ENCODE data around the gene PXDN.

Gene PXDN

GRCh38 chr2:1664076-1664605 lies 80.2 kb downstream of the PXDN start:
- DNase-seq (ENCODE audit: low spot score), result no peak

DNA sequence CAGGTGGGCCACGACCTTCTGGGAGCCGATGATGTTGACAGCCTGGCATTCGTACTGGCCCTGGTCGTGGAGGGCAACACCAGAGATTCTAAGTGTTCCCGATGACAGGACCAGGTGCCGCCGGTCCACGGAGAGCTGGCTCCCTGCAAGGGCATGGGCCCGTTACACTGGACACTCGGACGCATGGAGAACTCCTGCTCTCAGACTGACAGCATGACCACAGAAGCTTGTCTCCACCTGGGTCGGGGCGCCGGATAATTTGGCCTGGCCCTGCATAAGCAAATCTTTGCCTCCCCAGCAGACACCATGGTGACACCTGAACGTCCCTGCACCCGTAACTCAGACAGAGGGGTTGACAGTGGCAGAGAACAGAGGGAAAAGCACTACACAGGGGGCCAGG lies 80.7 kb downstream of the PXDN start:
- no peak for DNase-seq (ENCODE audit: low spot score)

DNA sequence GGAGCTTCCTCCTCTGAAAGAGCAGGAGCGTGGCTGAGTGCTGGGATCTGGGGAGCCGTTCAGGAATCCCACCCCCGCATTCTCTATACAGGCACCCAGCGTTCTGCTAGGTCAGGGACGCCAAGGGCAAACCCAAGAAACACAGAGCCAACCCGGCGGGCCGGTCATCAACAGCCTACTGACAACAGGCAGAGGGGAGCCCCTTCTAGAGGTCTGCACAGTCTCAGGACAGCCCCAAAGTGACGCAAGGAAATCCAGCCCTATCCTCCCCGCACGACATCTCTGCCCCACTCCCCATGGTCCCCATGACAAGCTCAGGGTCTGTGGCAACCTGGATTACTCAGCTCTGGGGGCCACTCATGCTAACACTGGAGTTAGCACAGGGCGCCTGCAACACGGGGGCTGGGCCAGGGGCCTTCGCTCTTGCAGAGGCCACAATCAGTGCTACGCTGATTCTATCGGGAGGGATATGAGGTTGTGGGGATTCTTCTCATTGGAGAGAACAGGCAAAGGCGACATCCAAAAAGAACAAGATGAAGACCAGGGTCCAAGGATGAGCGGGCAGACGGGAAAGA lies 81.6 kb downstream of the PXDN start:
- no peak for DNase-seq (ENCODE audit: low spot score)

DNA sequence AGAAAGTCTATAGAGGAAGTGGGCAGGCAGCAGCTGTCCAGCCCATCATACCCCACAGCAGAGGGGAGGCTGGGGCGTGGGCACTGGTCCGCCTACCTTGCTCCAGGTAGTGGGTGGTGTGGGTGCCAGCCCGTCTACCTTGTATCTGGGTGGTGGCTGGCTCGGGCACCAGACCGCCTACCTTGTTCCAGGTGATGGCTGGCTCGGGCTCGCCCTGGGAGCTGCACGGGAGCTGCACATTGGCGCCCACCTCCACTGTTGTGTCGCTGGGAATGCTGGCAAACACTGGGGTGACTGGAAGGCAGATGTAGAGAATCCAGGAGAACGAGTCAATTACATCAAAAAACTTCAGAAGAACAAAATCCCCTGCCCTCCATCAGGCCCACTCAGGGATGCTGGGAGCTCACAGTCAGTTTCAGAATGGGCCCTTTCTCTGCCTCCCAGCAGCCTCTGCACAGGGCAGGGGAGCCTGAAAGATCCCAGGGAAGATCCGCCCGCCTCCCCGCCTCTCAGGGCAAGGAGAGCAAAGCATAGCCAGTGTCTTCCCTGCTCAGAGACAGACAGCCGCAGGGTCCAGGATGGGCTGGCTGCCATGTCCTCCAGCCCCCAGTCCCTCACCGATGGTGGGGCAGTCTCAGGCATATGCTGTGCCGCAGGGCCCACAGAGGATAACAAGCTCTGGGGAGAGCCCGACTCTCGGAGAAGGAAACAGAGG lies 82.3 kb downstream of the PXDN start:
- no peak for DNase-seq (ENCODE audit: low spot score)

GRCh38 chr2:1660656-1661640 lies 83.4 kb downstream of the PXDN start:
- no peak for DNase-seq (ENCODE audit: low spot score)

- no peak for DNase-seq (ENCODE audit: low spot score)
Measured at GRCh38 chr2:1659951-1660565, 84.3 kb downstream of the PXDN start.

DNA sequence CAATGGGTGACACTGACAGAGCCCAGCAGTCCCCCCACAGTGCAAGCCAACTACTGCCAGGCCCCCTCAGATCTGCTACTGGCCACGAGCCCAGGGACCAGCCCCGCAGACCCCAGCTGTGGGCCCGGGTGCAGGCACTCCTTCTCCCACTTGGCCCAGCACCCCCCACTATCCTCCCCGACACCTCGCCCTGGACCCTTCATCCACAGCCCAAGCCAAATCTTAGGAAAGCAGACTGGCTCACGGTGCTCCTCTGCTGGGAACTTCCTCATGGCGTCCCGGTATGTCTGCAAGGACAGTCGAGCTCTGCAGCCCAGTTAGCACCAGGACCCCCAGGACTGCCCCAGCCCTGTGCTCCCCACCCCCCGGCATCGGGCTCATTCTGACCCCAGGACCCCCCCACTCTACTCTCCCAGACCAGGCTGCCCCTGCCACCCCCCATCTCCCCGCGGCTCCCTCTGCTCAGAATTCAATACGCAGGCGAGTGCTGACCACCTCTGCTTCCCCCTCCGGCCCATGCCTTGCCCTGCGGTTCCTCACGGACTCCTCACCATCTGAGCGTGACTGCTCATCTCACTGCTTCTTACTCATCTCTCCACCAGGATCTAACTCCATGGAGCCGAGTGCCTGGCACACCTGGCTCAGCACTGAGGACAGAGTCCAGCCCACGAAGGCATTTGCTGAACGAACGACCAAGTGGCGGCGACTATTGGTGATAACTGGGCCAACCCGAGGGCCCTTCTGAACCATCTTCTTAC lies 85.7 kb downstream of the PXDN start:
- no peak for DNase-seq (ENCODE audit: low spot score)

GRCh38 chr2:1656961-1657841 lies 87.1 kb downstream of the PXDN start:
- DNase-seq (ENCODE audit: low spot score), result no peak

DNA sequence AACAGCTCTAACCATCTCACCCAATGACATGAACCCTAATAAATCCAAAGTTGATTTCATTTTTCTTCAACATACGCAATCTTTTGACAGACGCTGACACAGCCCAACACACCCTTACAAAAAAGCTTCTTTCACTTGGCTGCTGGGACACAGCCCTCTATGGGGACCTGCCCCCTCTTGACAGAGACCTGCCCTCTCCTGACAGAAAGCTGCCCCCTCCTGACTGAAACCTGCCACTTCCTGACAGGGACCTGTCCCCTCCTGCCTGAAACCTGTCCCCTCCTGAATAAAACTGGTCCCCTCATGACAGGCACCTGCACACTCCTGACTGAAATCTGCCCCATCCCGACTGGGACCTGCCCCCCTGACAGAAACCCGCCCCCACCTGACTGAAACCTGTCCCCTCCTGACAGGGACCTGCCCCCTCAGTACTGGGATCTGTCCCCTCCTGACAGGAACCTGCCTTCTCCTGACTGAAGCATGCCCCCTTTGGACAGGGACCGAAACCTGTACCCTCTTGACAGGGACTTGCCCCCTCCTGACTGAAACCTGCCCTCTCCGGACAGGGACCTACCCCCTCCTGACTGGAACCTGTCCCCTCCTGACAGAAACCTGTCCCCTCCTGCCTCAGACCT lies 87.9 kb downstream of the PXDN start:
- no peak for DNase-seq (ENCODE audit: low spot score)

- DNase-seq (ENCODE audit: low spot score), result no peak
Measured at GRCh38 chr2:1655461-1655860, 88.9 kb downstream of the PXDN start.

DNA sequence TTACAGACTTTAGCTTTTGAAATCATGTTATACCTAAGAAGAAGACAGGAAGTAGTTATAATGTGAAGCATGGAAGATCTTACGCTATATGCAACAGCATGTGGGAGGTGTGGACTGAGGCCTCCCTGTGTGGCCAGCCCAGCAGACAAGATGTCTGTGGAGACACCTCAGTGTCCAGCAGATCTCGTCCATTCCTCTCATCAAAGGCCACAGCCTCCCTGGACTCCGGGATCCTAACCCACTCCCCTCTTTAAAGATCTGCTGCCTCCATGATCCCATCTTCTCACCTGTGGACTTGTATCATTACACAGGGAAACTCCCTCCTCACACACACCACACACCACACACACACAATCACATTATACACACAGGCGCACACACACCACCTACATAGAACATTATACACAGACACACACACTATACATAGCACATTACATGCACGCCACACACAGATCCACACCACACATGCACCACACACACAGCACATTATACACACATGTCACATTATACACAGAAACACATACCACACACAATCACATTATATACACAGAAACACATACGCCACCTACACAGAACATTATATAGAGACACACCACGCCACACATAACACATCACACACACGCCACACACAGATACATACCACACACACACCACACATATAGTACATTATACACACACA lies 89.5 kb downstream of the PXDN start:
- no peak for DNase-seq (ENCODE audit: low spot score)

- DNase-seq (ENCODE audit: low spot score), result no peak
Measured at GRCh38 chr2:1653956-1654695, 90.2 kb downstream of the PXDN start.

DNA sequence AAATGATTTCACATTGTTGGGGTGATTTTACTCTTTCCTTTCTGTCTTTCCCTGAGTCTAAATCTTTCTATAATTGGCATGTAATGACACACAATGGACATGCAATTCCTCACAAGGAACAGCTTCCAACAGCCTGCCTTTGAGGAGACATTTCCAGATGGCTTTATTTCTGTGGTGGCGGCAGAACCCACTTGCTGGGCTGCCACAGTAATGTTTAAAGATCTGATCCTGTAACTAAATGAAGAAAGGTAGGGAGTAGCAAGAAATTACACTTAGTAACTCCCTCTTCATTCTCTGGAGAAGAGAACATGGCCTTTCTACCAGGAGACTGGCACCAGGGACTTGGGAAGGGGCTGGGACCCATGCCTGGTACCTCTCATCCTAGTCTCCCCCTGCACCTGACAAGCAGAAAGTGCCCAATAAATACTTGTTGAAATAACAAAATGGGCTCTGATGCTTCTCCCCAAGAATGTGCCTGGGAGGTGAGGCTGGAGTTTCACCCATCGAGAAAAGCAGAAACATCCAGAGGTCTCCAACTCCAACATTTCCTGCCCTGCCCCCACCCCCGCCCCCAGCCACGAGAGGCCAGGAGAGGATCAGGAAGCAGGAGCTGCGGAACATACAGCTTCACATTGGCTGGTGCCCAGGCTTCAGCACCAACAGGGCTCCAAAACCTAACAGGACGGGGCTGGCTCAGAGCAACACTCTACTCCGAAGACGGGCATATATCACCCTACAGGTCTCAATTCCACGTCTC lies 92.1 kb downstream of the PXDN start:
- no peak for DNase-seq (ENCODE audit: low spot score)

DNA sequence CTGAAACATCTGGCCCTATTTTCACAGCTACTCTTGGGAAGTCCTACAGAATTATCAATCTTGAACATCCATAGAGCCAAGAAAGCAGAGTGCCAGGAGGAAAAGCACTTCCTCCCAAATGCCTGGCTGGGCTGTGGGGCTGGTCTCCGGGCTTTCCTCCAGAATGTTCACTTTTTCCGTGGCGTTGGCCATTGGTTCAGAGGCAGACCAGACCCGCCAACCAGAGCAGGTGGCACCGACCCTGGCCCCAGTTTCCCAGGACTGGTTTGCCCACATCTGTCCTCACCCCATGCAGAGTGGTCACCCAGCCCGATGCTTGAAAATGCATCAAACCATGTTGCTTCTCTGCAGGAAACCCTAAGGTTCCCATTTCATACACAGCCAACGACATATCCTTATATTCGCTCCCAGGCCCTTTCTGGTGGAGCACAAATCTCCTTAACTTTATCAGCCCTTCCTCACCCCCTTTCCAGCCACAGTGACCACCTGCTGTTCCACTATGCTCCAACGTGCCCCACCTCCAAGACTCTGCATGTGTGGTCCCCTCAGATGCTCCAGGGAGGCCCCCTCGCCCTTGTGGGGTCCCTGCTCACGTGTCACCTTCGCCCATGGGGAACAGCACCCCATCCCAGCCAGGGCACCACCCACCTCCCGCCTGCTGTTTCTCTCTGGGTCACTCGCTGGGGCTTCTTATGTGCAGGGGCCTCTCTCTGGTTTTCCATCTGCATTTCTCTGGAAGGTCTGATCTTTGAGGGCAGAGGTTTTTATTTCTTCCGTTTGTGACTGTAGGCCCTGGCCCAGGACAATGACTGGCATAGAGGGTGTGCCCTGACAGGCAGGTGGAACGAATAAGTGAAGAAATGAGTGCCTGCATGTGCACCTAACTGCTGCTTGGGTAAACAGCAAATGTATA lies 92.9 kb downstream of the PXDN start:
- DNase-seq (ENCODE audit: low spot score), result no peak

DNA sequence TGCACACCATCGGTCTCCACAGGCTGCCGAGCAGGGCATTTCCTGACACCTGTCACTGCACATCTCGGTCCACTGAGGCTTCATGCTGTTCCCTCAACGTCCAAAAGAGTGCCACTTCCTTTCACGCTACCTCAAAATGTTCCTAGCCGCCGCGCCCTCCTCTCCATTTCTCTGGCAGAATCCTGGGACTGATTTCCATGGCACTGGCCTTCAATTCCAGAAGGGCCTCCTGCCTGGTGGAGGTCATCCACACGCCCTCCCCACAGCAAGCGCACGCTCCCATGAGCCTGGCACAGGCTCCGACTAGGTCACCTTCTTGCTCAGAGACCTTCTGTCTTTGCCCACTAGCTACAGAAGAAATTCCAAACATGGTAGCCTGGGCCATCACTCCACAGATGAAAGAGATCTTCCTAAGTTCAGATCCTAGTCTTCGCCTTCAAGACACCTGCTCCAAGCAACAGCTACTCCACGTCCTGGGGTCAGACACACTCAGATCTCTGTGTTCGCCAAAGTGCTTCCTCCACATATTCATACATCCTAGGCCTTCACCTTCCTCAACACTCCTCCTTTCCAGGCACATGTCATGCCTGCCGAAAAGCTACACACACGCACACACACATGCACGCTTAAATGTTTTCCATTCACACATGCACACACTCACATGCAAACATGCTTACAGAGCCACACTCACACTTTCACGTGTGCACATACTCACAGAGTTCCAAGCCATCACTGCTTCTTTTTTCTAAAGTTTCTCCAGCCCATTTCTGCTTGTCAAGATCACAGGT lies 94.0 kb downstream of the PXDN start:
- DNase-seq (ENCODE audit: low spot score), result no peak
